HFF-Myc (cell line): ENCODE results near the gene MORN1.

ENCODE experiments used
- DNase-seq: peaks from one replicate; pipeline ENCODE4 v3.0.0-alpha.2; 2011; ENCODE audit warnings: low read depth; ENCODE audit errors: extremely low read depth
- H3K4me3 ChIP-seq: replicated peaks from 2 replicates; pipeline ENCODE4 v1.5.1; 2011; ENCODE audit warnings: low read depth, mild to moderate bottlenecking, control low read depth, low read length
- CTCF ChIP-seq: IDR thresholded peaks from 2 replicates; pipeline ENCODE4 v1.5.1; 2012; ENCODE audit warnings: mild to moderate bottlenecking, low read depth, low read length, control low read depth; ENCODE audit errors: missing control alignments

MORN1 gene

GRCh38 chr1:2308844-2309243, 82.5 kb downstream of the MORN1 start:
- no peak for TF ChIP-seq CTCF
- no peak for DNase-seq
- H3K4me3 ChIP-seq, result no peak overlapping the region

- no peak overlapping the region for H3K4me3 ChIP-seq
- TF ChIP-seq CTCF, result no peak
- DNase-seq, result no peak
Observed at GRCh38 chr1:2307972-2308371, 83.4 kb downstream of the MORN1 start.

- no peak for DNase-seq
- no peak overlapping the region for H3K4me3 ChIP-seq
- TF ChIP-seq CTCF, result no peak
Observed at GRCh38 chr1:2307064-2307605, 84.2 kb downstream of the MORN1 start.

GRCh38 chr1:2306151-2306978, 85.0 kb downstream of the MORN1 start:
- H3K4me3 ChIP-seq, result no peak overlapping the region
- no peak for DNase-seq
- TF ChIP-seq CTCF, result no peak

GRCh38 chr1:2304921-2305681, 86.3 kb downstream of the MORN1 start:
- no peak for DNase-seq
- TF ChIP-seq CTCF, result no peak
- H3K4me3 ChIP-seq, result no peak overlapping the region

GRCh38 chr1:2304282-2304681, 87.1 kb downstream of the MORN1 start:
- DNase-seq, result no peak

More at GRCh38 chr1:2304282-2304681, 87.1 kb downstream of the MORN1 start:
- no peak overlapping the region for H3K4me3 ChIP-seq
- no peak for TF ChIP-seq CTCF
